ENCODE results near the gene DDAH1. TPM values are rescaled to one million over a fixed set of nuclear protein-coding genes. Genes with fewer than 3 reads are reported as not detected.
A peak's percentile ranks its signal among the peaks of the same experiment; 100 is the strongest.

The DDAH1 gene
- total RNA-seq, 1 donor, result 89.0 TPM

GRCh38 chr1:85333186-85333585, 131.8 kb downstream of the DDAH1 start:
- H3K79me2 ChIP-seq (ENCODE audit: insufficient read depth, low read length), result peaks cover 62% of the 10 kb centered on the region
- H3K4me1 ChIP-seq (ENCODE audit: insufficient read depth, low read length), result peaks cover 65% of the 10 kb centered on the region
- H4K20me1 ChIP-seq (ENCODE audit: insufficient read depth, low read length), result no peaks in the 10 kb centered on the region
- H3K27me3 ChIP-seq (ENCODE audit: insufficient read depth, low read length), result no peaks in the 10 kb centered on the region
- DNase-seq (ENCODE audit: insufficient read length, low spot score, missing footprints), result no peak
- H2AFZ ChIP-seq (ENCODE audit: low read length), result no peak overlapping the region
- no peak for TF ChIP-seq CTCF (IDR thresholded peaks at IDR 0.05; ENCODE audit: extremely low read depth, low read depth, low read length)
- peak overlapping the region; percentile 99 for H3K27ac ChIP-seq (ENCODE audit: low read depth, low read length)
- H3K9me3 ChIP-seq (ENCODE audit: low read depth, low read length), result no peaks in the 10 kb centered on the region
- H3K4me2 ChIP-seq (ENCODE audit: insufficient read depth, low read length), result no peak overlapping the region
- H3K36me3 ChIP-seq (ENCODE audit: insufficient read depth, low read length), result peaks cover 21% of the 10 kb centered on the region
- no peak overlapping the region for H3K4me3 ChIP-seq (ENCODE audit: insufficient read depth, low read length)

- Histone ChIP-seq H3K4me3 (ENCODE audit: insufficient read depth, low read length) (no peak overlapping the region), H3K79me2 (ENCODE audit: insufficient read depth, low read length) (peaks cover 62% of the 10 kb centered on the region), H3K4me1 (ENCODE audit: insufficient read depth, low read length) (peaks cover 67% of the 10 kb centered on the region), H2AFZ (ENCODE audit: low read length) (no peak overlapping the region), H3K27ac (ENCODE audit: low read depth, low read length) (peak overlapping the region; percentile 99), H3K27me3 (ENCODE audit: insufficient read depth, low read length) (no peaks in the 10 kb centered on the region), H3K9me3 (ENCODE audit: low read depth, low read length) (no peaks in the 10 kb centered on the region), H4K20me1 (ENCODE audit: insufficient read depth, low read length) (no peaks in the 10 kb centered on the region), H3K36me3 (ENCODE audit: insufficient read depth, low read length) (peaks cover 21% of the 10 kb centered on the region), H3K4me2 (ENCODE audit: insufficient read depth, low read length) (no peak overlapping the region)
- TF ChIP-seq CTCF (IDR thresholded peaks at IDR 0.05; ENCODE audit: extremely low read depth, low read depth, low read length), result no peak
- no peak for DNase-seq (ENCODE audit: insufficient read length, low spot score, missing footprints)
Measured at GRCh38 chr1:85332575-85332974, 132.4 kb downstream of the DDAH1 start.

- Histone ChIP-seq H3K27ac (ENCODE audit: low read depth, low read length) (peak overlapping the region; percentile 99), H2AFZ (ENCODE audit: low read length) (no peak overlapping the region)
Measured at GRCh38 chr1:85330711-85331290, 134.2 kb downstream of the DDAH1 start.

GRCh38 chr1:85330214-85330631, 134.7 kb downstream of the DDAH1 start:
- Histone ChIP-seq H3K27ac (ENCODE audit: low read depth, low read length) (peak overlapping the region; percentile 99), H3K79me2 (ENCODE audit: insufficient read depth, low read length) (peaks cover 66% of the 10 kb centered on the region), H3K4me1 (ENCODE audit: insufficient read depth, low read length) (peaks cover 85% of the 10 kb centered on the region), H4K20me1 (ENCODE audit: insufficient read depth, low read length) (no peaks in the 10 kb centered on the region), H3K27me3 (ENCODE audit: insufficient read depth, low read length) (no peaks in the 10 kb centered on the region), H3K36me3 (ENCODE audit: insufficient read depth, low read length) (peaks cover 16% of the 10 kb centered on the region), H3K4me3 (ENCODE audit: insufficient read depth, low read length) (no peak overlapping the region), H3K9me3 (ENCODE audit: low read depth, low read length) (no peaks in the 10 kb centered on the region), H2AFZ (ENCODE audit: low read length) (no peak overlapping the region), H3K4me2 (ENCODE audit: insufficient read depth, low read length) (peak overlapping the region; percentile 61)
- no peak for TF ChIP-seq CTCF (IDR thresholded peaks at IDR 0.05; ENCODE audit: extremely low read depth, low read depth, low read length)
- DNase-seq (ENCODE audit: insufficient read length, low spot score, missing footprints), result peak; percentile 74

More at GRCh38 chr1:85330711-85331290, 134.2 kb downstream of the DDAH1 start:
- DNase-seq (ENCODE audit: insufficient read length, low spot score, missing footprints), result peak; percentile 75
- H4K20me1 ChIP-seq (ENCODE audit: insufficient read depth, low read length), result no peaks in the 10 kb centered on the region
- peaks cover 82% of the 10 kb centered on the region for H3K4me1 ChIP-seq (ENCODE audit: insufficient read depth, low read length)
- peak overlapping the region; percentile 61 for H3K4me2 ChIP-seq (ENCODE audit: insufficient read depth, low read length)
- peaks cover 16% of the 10 kb centered on the region for H3K36me3 ChIP-seq (ENCODE audit: insufficient read depth, low read length)
- no peak for TF ChIP-seq CTCF (IDR thresholded peaks at IDR 0.05; ENCODE audit: extremely low read depth, low read depth, low read length)
- no peaks in the 10 kb centered on the region for H3K27me3 ChIP-seq (ENCODE audit: insufficient read depth, low read length)
- no peaks in the 10 kb centered on the region for H3K9me3 ChIP-seq (ENCODE audit: low read depth, low read length)
- H3K79me2 ChIP-seq (ENCODE audit: insufficient read depth, low read length), result peaks cover 65% of the 10 kb centered on the region
- H3K4me3 ChIP-seq (ENCODE audit: insufficient read depth, low read length), result no peak overlapping the region

Data from osteoblast (primary cell).